Testis (tissue), 3 donors: ENCODE measurements around the gene RNASE13. TPM values are rescaled to one million over a fixed set of nuclear protein-coding genes. Genes with fewer than 3 reads are reported as not detected.

ENCODE experiments used
- DNase-seq: peaks from one replicate; pipeline ENCODE4 v3.0.0-alpha.2; 2019
- H3K27ac ChIP-seq, 2 donors: fragments of 200-600 bp; sonication (generic); one replicate each; pipeline ENCODE4 v1.5.1; 2019
- H3K27me3 ChIP-seq: fragments of 200-600 bp; sonication (generic); one replicate; pipeline ENCODE4 v1.5.1; 2019
- H3K36me3 ChIP-seq: fragments of 200-600 bp; sonication (generic); one replicate; pipeline ENCODE4 v1.5.1; 2017; ENCODE audit warnings: low read depth; ENCODE audit errors: missing control alignments
- H3K4me1 ChIP-seq: fragments of 200-600 bp; sonication (generic); one replicate; pipeline ENCODE4 v1.5.1; 2019
- H3K4me3 ChIP-seq, 2 donors: fragments of 200-600 bp; sonication (generic); one replicate each; pipeline ENCODE4 v1.5.1; 2017 to 2019
- H3K9me3 ChIP-seq: fragments of 200-600 bp; sonication (generic); one replicate; pipeline ENCODE4 v1.5.1; 2017
- CTCF ChIP-seq, 3 experiments: fragments of 450-650 bp in 2 of 3; fragments of 200-600 bp in 1 of 3; sonication (generic) in 1 of 3; IDR thresholded peaks; one replicate each; pipeline ENCODE4 v1.5.1; 2016 to 2019; ENCODE audit warnings: antibody characterized with exemption in 3 of 3, mild to moderate bottlenecking in 2 of 3, moderate library complexity in 1 of 3
- POLR2A ChIP-seq: fragments of 450-650 bp; IDR thresholded peaks from one replicate; pipeline ENCODE4 v1.6.1; 2017; ENCODE audit warnings: antibody characterized with exemption, mild to moderate bottlenecking, moderate library complexity
- WGBS, 2 donors: methylation state at CpG; one replicate each; pipeline ENCODE4 v1.1.5; 2018; 5-methylcytosine and 5-hydroxymethylcytosine counted together
- intact Hi-C: fragments of 100-400 bp; cut with DNase I; formaldehyde crosslinking; loops from one replicate; pipeline ENCODE4 v1.15.1; 2023; ENCODE audit warnings: low total_unique reads
- polyA plus RNA-seq: library from polyadenylated mRNA; stranded (reverse); fragments of 350-450 nt; fragmentation: Illumina TruSeq; extraction: RNeasy Lipid Tissue Mini Kit (QIAGEN cat#74804); gene quantifications from one replicate; pipeline ENCODE4 v1.2.3, GENCODE V29; 2014; ENCODE audit warnings: low read depth, low replicate concordance; ENCODE audit not compliant: insufficient read depth
- total RNA-seq, 2 donors: library from RNA; depleted of rRNA; stranded (reverse); fragments of >200 nt; gene quantifications; one replicate each; pipeline ENCODE4 v1.2.3, GENCODE V29; 2016

RNASE13 gene
- total and polyA plus RNA-seq, 3 donors from 2014 or later = not detected

GRCh38 chr14:21026274-21026987, 8.2 kb downstream of the RNASE13 start:
- peak overlapping the region in 1 of 2 donors; percentile 83 for H3K4me3 ChIP-seq
- peaks cover 31% of the 10 kb centered on the region for H3K4me1 ChIP-seq
- intact Hi-C loops = no loop called here
- no peaks in the 10 kb centered on the region for H3K36me3 ChIP-seq
- H3K9me3 ChIP-seq = no peaks in the 10 kb centered on the region
- peak overlapping the region; percentile 89 to 91 for H3K27ac ChIP-seq
- H3K27me3 ChIP-seq = no peaks in the 10 kb centered on the region
- DNase-seq = no peak
- 38 to 43% methylated on average over 5 to 7 of the region's 7 CpGs for WGBS, 2 donors
- no peak for TF ChIP-seq CTCF (IDR thresholded peaks at IDR 0.05)
- no peak for TF ChIP-seq POLR2A

DNA sequence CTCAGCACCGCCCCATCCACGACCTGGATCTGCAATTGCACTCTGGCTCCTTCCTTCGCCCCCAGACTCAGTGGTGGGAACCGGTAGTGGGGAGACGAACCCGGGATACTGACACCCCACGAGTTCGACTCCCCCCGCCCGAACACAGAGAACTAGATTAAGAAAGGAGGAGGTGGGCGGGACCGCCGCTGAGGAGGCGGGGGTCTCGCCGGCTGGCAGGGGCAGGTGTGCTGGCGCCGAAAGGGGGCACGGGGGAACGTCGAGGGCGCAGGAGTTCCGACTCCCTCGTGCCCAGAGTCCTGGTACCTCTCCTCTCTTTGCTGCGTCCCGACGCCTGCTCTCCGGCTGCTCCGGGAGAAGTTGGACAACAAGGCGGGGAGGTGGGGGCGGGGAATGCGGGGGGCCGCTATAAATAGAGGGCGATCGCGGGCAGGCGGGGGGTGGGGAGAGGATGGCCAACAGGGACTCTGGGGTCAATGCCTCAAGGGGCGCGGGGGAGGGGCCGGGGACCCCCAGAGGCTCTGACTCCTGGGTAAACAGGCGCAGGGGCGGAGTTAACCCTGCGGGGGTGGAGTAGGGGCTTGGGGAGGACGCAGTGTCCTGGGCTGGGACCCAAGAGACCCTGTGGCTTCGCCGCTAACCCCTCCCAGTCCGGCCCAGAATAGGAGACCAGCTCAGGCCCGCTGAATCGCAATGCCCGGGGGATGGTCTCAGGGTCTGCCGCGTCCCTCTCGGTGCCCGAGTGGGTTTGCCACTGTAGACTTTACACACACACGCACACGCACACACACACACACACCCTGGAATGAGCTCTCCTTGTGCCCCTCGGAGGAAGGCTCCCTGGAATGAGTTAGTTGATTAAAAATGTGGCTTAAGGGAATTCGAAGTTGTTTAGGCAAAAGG, 9.0 kb downstream of the RNASE13 start:
- Histone ChIP-seq H3K4me3 (peak overlapping the region; percentile 76 to 83), H3K36me3 (no peaks in the 10 kb centered on the region), H3K4me1 (peaks cover 31% of the 10 kb centered on the region), H3K9me3 (no peaks in the 10 kb centered on the region), H3K27ac (peak overlapping the region; percentile 89 to 91), H3K27me3 (no peaks in the 10 kb centered on the region)
- intact Hi-C loops = no loop called here
- DNase-seq = peak; percentile 84
- WGBS, 2 donors = 1 to 2% methylated on average over 25 to 56 of the region's 58 CpGs
- no peak for TF ChIP-seq POLR2A
- TF ChIP-seq CTCF (IDR thresholded peaks at IDR 0.05) = no peak

GRCh38 chr14:21024585-21025370, 9.8 kb downstream of the RNASE13 start, which contains the start of gene NDRG2:
NDRG2 (minus strand) TSS chr14:21025061; CDS start chr14:21023315, 1,746 bp downstream.
- no peaks in the 10 kb centered on the region for H3K9me3 ChIP-seq
- no peak for TF ChIP-seq POLR2A
- no peak for TF ChIP-seq CTCF (IDR thresholded peaks at IDR 0.05)
- peak within 1 kb of the TSS; percentile 76 to 83 for H3K4me3 ChIP-seq
- whole genome bisulfite sequencing, 2 donors = 1 to 2% methylated on average over 13 to 61 of the region's 72 CpGs
- no peaks in the 10 kb centered on the region for H3K36me3 ChIP-seq
- H3K27ac ChIP-seq = peak within 1 kb of the TSS; percentile 89 to 91
- peak; percentile 82 for DNase-seq
- intact Hi-C loops = no loop called here
- no peaks in the 10 kb centered on the region for H3K27me3 ChIP-seq
- H3K4me1 ChIP-seq = peaks cover 31% of the 10 kb centered on the region

DNA sequence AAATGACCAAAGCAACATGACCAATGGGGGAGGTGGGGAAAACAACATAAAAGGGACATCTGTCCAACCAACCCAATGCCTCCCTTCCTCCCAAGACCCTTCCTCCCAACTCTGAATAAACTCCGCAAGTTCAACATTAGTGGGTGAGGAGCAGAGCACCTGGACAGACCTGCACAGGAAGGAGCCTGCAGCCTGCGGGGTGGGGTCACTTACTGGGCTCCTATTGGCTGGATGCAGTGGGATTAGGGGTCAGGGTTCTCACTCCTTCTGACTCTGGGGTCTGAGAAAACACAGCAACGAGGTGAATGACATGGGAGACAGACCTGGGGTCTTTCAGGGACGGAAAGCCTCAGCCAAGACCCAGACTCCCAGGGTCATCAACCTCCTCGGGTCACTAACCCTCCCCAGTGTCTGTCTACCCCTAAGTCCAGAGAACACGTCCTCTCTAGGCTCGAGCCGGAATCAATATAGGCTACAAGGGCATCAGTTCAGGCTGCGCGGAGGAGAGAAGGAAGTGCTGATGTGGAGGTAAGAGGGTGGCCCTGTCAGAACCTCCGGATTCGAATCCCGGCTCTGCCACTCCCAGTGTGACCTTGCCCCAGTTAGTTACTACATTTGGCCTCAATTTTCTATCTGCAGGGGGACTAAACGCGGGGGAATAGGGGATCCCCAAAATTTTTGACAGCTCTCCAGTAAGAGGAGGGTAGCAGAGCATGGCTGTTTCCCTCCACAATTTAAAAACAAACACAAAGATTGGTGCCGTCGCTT, 10.6 kb downstream of the RNASE13 start:
- Histone ChIP-seq H3K27ac (peak overlapping the region; percentile 89 to 91), H3K4me1 (peaks cover 31% of the 10 kb centered on the region), H3K27me3 (no peaks in the 10 kb centered on the region), H3K9me3 (no peaks in the 10 kb centered on the region), H3K4me3 (peak overlapping the region; percentile 76 to 83), H3K36me3 (no peaks in the 10 kb centered on the region)
- WGBS, 2 donors = 6 to 10% methylated on average over 14 to 17 of the region's 17 CpGs
- intact Hi-C loops = no loop called here
- TF ChIP-seq POLR2A (no peak), CTCF (IDR thresholded peaks at IDR 0.05) (no peak)
- DNase-seq = no peak
